Measurements from ENCODE around the gene FNDC8.
"Not testable (repeated sequence)": the region's sequence is repeated elsewhere in the genome, so short reads cannot be mapped to it uniquely, and the experiment has no call there.

Gene FNDC8

GRCh38 chr17:35169835-35170363 lies 48.5 kb downstream of the FNDC8 start:
- no peaks in the 10 kb centered on the region for H3K9me3 Mint-ChIP-seq
- H3K4me3 Mint-ChIP-seq: no peak overlapping the region
- peaks cover 45% of the 10 kb centered on the region for H3K4me1 Mint-ChIP-seq
- no peaks in the 10 kb centered on the region for H3K27me3 Mint-ChIP-seq
- H3K36me3 Mint-ChIP-seq: no peaks in the 10 kb centered on the region
- H3K27ac Mint-ChIP-seq: peak overlapping the region; percentile 41

DNA sequence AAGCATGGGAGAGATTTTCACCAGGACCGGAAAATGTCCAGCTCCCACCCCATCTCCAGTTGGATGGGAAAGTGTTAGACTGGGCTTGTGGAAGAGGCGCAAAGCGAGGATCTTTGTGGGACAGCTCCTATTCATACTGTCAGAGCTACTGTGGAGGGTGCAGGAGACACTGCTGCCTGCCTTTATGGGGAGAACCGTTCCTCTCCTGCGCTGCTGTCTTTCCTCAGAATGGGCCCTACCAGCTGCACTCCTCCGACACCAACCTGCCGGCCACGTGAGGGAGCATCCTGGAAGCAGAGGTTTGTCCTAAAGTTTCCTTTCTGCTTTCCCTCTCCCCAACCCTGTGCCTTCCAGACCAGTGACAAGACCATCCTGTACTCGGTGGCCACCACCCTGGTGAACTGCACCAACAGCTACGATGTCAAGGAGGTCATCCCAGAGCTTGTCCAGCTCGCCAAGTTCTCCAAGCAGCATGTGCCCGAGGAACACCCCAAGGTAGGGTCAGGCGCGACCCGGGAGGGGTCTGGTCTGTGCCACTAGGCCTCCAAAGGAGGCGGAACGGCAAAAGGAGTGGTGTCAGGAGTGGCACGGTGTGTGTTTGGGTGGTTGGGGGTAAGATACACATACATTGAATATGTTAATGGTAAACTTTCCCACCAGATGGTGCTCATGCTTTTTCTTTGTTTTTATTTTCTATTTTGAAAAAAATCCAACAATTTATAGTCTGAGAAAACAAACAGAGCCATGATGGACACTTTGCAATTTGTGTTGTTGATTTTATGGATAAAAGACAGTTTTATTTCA lies 49.8 kb downstream of the FNDC8 start:
- no peaks in the 10 kb centered on the region for H3K27me3 Mint-ChIP-seq
- H3K4me1 Mint-ChIP-seq: peaks cover 49% of the 10 kb centered on the region
- no peaks in the 10 kb centered on the region for H3K9me3 Mint-ChIP-seq
- no peaks in the 10 kb centered on the region for H3K36me3 Mint-ChIP-seq
- peak overlapping the region; percentile 81 for H3K27ac Mint-ChIP-seq
- H3K4me3 Mint-ChIP-seq: peak overlapping the region; percentile 76

- peak overlapping the region; percentile 81 for H3K27ac Mint-ChIP-seq
- H3K9me3 Mint-ChIP-seq: no peaks in the 10 kb centered on the region
- H3K4me1 Mint-ChIP-seq: peaks cover 53% of the 10 kb centered on the region
- no peaks in the 10 kb centered on the region for H3K36me3 Mint-ChIP-seq
- H3K4me3 Mint-ChIP-seq: peak overlapping the region; percentile 76
- no peaks in the 10 kb centered on the region for H3K27me3 Mint-ChIP-seq
Observed at GRCh38 chr17:35171834-35172233, 50.4 kb downstream of the FNDC8 start.

DNA sequence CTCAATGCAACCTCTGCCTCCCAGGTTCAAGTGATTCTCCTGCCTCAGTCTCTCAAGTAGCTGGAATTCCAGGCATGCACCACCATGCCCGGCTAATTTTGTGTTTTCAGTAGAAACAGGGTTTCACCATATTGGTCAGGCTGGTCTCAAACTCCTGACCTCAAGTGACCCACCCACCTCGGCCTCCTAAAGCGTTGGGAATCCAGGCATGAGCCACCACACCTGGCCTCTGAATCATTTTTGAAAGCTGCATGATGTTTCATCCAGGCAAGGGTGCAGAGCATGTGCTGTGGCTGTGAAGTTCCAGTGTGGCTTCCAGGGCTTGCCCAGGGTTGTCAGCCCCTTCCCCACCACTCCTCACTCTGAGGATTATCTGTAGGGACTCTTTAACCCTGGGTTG lies 50.9 kb downstream of the FNDC8 start:
- H3K4me1 Mint-ChIP-seq: peaks cover 58% of the 10 kb centered on the region

GRCh38 chr17:35174835-35175334 lies 53.5 kb downstream of the FNDC8 start:
- H3K36me3 Mint-ChIP-seq: no peaks in the 10 kb centered on the region
- peak overlapping the region; percentile 40 for H3K4me3 Mint-ChIP-seq
- peak overlapping the region; percentile 89 for H3K27ac Mint-ChIP-seq
- H3K27me3 Mint-ChIP-seq: no peaks in the 10 kb centered on the region
- no peaks in the 10 kb centered on the region for H3K9me3 Mint-ChIP-seq
- H3K4me1 Mint-ChIP-seq: peaks cover 81% of the 10 kb centered on the region

More for the DNA sequence above, 50.9 kb downstream of the FNDC8 start:
- H3K36me3 Mint-ChIP-seq, H3K9me3 Mint-ChIP-seq, H3K27me3 Mint-ChIP-seq: not testable (repeated sequence)
- Mint-ChIP-seq H3K27ac (peak overlapping the region; percentile 70), H3K4me3 (peak overlapping the region; percentile 61)

GRCh38 chr17:35175638-35176415 lies 54.4 kb downstream of the FNDC8 start:
- Mint-ChIP-seq H3K4me3 (no peak overlapping the region), H3K36me3 (no peaks in the 10 kb centered on the region), H3K27ac (peak overlapping the region; percentile 43), H3K27me3 (no peaks in the 10 kb centered on the region), H3K9me3 (no peaks in the 10 kb centered on the region), H3K4me1 (peaks cover 90% of the 10 kb centered on the region)

- Mint-ChIP-seq H3K4me3 (no peak overlapping the region), H3K4me1 (peaks cover 82% of the 10 kb centered on the region), H3K36me3 (no peaks in the 10 kb centered on the region), H3K27me3 (no peaks in the 10 kb centered on the region), H3K27ac (no peak overlapping the region), H3K9me3 (no peaks in the 10 kb centered on the region)
Observed at GRCh38 chr17:35176897-35177296, 55.5 kb downstream of the FNDC8 start.

DNA sequence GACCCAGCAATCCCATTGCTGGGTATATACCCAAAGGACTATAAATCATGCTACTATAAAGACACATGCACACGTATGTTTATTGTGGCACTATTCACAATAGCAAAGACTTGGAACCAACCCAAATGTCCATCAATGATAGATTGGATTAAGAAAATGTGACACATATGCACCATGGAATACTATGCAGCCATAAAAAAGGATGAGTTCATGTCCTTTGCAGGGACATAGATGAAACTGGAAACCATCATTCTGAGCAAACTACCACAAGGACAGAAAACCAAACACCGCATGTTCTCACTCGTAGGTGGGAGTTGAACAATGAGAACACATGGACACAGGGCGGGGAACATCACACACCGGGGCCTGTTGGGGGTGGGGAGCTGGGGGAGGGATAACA lies 58.0 kb downstream of the FNDC8 start:
- H3K27ac Mint-ChIP-seq, H3K27me3 Mint-ChIP-seq, H3K9me3 Mint-ChIP-seq, H3K36me3 Mint-ChIP-seq, H3K4me3 Mint-ChIP-seq: not testable (repeated sequence)
- H3K4me1 Mint-ChIP-seq: peaks cover 79% of the 10 kb centered on the region

Measured in activated naive CD4-positive, alpha-beta T cell treated with anti-CD3 and anti-CD28 coated beads, Interleukin-2, amount 50 U/mL, for 24 hours (primary cell).